Stomach smooth muscle (tissue), 2 donors: ENCODE results near the gene FGF14.

Experiments
- H3K27ac ChIP-seq: one replicate; pipeline ENCODE4 v1.7.0; 2013; ENCODE audit warnings: mild to moderate bottlenecking, low read length, inconsistent platforms
- H3K27me3 ChIP-seq, 2 donors: one replicate each; pipeline ENCODE4 v1.7.0; 2013; ENCODE audit warnings: low read length in 2 of 2; ENCODE audit not compliant: insufficient read depth in 2 of 2, control insufficient read depth in 1 of 2
- H3K36me3 ChIP-seq, 2 donors: one replicate each; pipeline ENCODE4 v1.7.0; 2013; ENCODE audit warnings: low read length in 2 of 2; ENCODE audit not compliant: control insufficient read depth in 2 of 2, insufficient read depth in 2 of 2
- H3K4me1 ChIP-seq: one replicate; pipeline ENCODE4 v1.7.0; 2013; ENCODE audit warnings: low read length; ENCODE audit not compliant: control insufficient read depth, insufficient read depth
- H3K4me3 ChIP-seq, 2 donors: one replicate each; pipeline ENCODE4 v1.7.0; 2013; ENCODE audit warnings: low read length in 2 of 2
- H3K9ac ChIP-seq, 2 donors: one replicate each; pipeline ENCODE4 v1.7.0; 2013; ENCODE audit warnings: low read length in 2 of 2, mild to moderate bottlenecking in 1 of 2
- H3K9me3 ChIP-seq, 2 donors: one replicate each; pipeline ENCODE4 v1.7.0; 2013; ENCODE audit warnings: low read length in 2 of 2; ENCODE audit not compliant: control insufficient read depth in 2 of 2
- donor health status: healthy.
- donor health status: Pancreatic carcinoma.

Gene FGF14

DNA sequence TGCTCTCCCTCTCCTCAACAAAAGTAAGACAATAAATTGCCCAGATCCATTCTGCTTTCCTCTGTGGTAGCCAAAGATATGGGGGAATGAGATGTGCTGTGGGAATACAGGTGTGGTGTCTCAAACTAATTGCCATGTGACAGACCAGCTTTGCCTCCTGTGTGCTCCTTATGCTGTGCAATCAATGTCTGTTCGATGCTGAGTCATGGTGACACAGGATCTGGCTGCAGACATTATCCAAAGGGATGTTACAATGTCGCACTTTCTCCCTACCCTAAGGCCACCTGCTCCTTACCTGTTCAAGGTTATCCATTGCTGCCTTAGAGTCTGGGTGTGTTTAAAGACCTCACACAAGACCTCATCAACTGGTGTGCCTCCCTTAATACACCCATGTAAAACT, 32.5 kb downstream of the FGF14 start:
- H3K9ac ChIP-seq, result no peak overlapping the region
- no peaks in the 10 kb centered on the region for H3K4me1 ChIP-seq
- H3K27me3 ChIP-seq, result no peaks in the 10 kb centered on the region
- no peaks in the 10 kb centered on the region for H3K9me3 ChIP-seq
- H3K27ac ChIP-seq, result no peak overlapping the region
- no peak overlapping the region for H3K4me3 ChIP-seq
- H3K36me3 ChIP-seq, result no peaks in the 10 kb centered on the region

DNA sequence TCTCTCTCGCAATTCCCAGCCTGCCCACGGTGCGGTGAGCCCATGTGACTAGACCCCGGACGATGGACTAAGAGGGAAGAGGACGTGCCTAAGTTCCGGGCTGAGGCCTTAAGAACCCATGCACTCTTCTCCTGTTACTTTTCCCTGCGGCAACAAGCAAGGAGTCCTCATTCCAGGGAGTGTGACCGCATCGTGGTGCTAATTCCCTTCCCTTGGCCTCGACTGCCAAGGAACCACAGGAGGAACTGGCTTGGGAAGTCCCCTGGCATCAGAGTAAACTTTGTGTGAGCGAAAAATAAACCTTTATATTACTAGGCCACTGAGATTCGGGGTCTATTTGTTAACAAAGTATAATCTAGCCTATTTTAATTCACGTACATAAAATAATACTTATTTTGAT, 34.0 kb downstream of the FGF14 start:
- Histone ChIP-seq H3K27ac (no peak overlapping the region), H3K27me3 (no peaks in the 10 kb centered on the region), H3K4me1 (no peaks in the 10 kb centered on the region), H3K9ac (no peak overlapping the region), H3K9me3 (no peaks in the 10 kb centered on the region), H3K4me3 (no peak overlapping the region), H3K36me3 (peaks cover 0 to 2% of the 10 kb centered on the region in 2 donors)

DNA sequence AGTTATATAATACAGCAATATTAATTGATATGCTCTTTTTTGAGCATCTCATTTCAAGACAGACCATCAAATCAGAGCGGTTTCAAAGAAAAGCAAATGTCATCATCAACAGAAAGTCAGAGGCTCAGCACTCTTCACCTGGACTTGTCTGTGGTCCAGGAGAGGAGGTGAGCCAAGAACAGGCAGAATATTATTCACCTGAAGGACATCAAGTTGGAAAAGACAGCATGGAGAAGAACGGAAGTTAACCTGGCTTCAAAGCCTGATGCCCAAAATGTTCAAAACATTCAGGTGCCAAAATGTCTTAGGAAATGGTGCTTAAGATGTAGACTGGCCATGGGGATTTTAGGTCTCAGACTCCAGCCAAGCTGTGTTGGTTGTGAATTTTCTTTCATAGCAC, 40.7 kb downstream of the FGF14 start:
- Histone ChIP-seq H3K36me3 (peaks cover 0 to 2% of the 10 kb centered on the region in 2 donors), H3K27me3 (no peaks in the 10 kb centered on the region), H3K9me3 (no peaks in the 10 kb centered on the region), H3K9ac (no peak overlapping the region), H3K4me1 (no peaks in the 10 kb centered on the region), H3K27ac (no peak overlapping the region), H3K4me3 (no peak overlapping the region)

DNA sequence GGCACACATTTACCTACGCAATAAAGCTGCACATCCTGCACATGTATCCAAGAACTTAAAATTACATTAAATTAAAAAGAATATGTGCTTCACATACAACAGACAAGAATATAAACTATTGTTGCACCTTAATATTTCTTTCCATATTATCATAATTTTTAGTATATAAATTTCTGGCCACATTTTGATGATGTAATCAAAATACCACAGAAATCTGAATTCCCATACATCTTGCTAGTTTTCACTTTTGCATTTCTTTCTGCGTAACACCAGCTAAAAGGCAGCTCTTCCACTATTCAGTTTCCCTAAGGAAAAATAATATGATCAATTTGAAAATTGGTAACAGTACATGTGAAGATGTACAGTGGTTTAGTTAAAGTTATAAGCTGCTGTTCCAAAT, 42.6 kb downstream of the FGF14 start:
- Histone ChIP-seq H3K4me3 (no peak overlapping the region), H3K27ac (no peak overlapping the region), H3K9me3 (no peaks in the 10 kb centered on the region), H3K36me3 (peaks cover 0 to 2% of the 10 kb centered on the region in 2 donors), H3K9ac (no peak overlapping the region), H3K27me3 (no peaks in the 10 kb centered on the region), H3K4me1 (no peaks in the 10 kb centered on the region)

DNA sequence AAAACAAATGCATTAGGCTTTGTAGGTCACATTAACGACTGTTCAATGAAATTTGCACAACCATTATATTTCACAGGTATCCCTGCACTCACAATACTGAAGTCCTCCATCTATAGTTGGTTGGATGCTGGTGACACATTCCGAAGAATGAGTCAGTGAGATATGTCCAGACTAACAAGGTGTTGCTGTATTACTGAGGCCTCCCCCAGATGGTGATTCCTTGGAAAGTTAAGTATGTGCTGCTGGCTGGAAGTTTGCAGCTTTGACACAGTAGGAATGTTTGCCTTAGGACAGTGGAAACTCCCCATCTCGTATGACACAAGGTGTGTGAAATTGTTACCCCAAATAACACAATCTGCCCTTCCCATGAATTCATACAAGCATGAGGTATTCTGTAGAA, 46.6 kb downstream of the FGF14 start:
- H3K4me3 ChIP-seq, result no peak overlapping the region

DNA sequence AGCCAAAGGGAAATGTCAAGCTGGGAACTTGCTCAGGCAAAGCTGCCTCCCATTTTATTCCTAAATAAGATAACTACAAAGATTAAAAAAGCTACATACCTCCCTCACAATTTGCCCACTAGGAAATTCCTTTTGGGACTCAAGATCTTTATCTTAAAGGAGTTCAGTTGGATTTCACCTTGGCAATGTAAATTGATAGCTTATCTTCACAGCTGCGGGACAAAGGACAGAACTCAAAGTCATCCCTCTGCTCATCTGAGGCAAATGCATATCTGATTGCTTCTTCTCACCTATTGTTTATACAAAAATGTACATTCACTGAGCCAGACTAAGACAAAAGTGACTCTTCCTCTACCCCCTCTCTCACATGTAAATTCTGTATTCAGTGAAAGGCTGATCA, 47.8 kb downstream of the FGF14 start:
- Histone ChIP-seq H3K9me3 (no peaks in the 10 kb centered on the region), H3K27ac (no peak overlapping the region), H3K27me3 (no peaks in the 10 kb centered on the region), H3K9ac (no peak overlapping the region), H3K36me3 (no peaks in the 10 kb centered on the region), H3K4me1 (no peaks in the 10 kb centered on the region), H3K4me3 (no peak overlapping the region)

More for the DNA sequence above, 46.6 kb downstream of the FGF14 start:
- H3K9ac ChIP-seq, result no peak overlapping the region
- no peak overlapping the region for H3K27ac ChIP-seq
- no peaks in the 10 kb centered on the region for H3K9me3 ChIP-seq
- no peaks in the 10 kb centered on the region for H3K36me3 ChIP-seq
- no peaks in the 10 kb centered on the region for H3K4me1 ChIP-seq
- H3K27me3 ChIP-seq, result no peaks in the 10 kb centered on the region

DNA sequence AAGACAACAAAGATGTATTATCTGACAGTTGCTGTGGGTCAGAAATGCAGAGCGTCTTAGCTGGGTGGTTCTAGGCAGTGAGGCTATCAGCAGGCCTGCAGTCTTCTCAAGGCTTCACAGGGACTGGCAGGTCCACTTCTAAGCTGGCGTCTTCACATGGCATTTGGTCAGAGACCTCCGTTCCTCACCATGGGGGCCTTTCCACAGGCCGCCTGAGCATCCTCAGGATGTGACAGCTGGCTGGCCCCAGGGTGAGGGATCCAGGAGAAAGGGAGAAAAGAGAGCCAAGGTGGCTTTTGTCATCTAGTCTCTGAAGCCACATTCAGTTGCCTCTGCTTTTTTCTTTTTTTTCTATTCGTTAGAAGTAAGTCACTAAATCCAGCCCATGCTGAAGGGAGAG, 50.3 kb downstream of the FGF14 start:
- H3K4me3 ChIP-seq, result no peak overlapping the region
- H3K27ac ChIP-seq, result no peak overlapping the region
- H3K9ac ChIP-seq, result no peak overlapping the region
- no peaks in the 10 kb centered on the region for H3K9me3 ChIP-seq
- no peaks in the 10 kb centered on the region for H3K4me1 ChIP-seq
- H3K27me3 ChIP-seq, result no peaks in the 10 kb centered on the region
- no peaks in the 10 kb centered on the region for H3K36me3 ChIP-seq

DNA sequence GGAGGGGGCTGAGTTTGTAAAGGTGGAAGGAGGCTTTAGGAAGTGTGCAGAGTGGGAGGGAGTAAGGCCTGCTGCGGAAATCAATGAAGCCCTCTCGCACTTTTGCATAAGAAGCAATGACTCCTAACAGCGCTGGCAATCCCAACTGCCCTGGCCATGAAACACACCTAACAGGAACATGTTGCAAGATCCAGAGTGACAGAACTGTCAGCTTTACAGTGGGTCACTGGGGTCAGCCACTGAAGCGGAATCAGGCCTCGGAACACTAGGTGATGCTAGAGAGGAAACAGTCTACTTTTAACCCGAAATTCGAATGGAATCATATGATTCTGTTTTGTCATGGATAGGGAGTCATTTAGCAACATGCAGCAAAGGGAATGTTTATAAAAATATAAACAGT, 54.4 kb downstream of the FGF14 start:
- Histone ChIP-seq H3K9me3 (no peaks in the 10 kb centered on the region), H3K36me3 (no peaks in the 10 kb centered on the region), H3K27ac (no peak overlapping the region), H3K4me3 (no peak overlapping the region), H3K9ac (no peak overlapping the region), H3K27me3 (no peaks in the 10 kb centered on the region), H3K4me1 (no peaks in the 10 kb centered on the region)

DNA sequence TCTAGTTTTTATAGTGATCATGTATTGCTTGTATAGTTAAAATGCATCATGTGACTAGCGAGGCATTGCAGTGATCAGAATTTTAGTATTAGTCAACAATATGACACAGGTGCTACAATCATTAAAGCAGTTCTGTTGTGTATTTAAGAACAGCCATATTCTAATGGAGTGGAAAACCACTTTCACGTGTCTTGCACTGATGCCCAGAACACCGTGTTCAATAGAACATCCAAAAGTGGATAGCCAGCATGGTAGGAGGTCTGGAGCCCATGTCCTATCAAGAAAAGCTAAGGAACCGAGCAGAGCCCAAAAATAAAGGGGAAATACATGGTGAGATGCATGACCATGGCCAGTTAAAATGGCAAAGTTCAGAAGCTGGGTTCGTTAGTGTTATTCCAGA, 55.1 kb downstream of the FGF14 start:
- Histone ChIP-seq H3K4me3 (no peak overlapping the region), H3K4me1 (no peaks in the 10 kb centered on the region), H3K9ac (no peak overlapping the region), H3K27ac (no peak overlapping the region), H3K9me3 (no peaks in the 10 kb centered on the region), H3K36me3 (no peaks in the 10 kb centered on the region), H3K27me3 (no peaks in the 10 kb centered on the region)

DNA sequence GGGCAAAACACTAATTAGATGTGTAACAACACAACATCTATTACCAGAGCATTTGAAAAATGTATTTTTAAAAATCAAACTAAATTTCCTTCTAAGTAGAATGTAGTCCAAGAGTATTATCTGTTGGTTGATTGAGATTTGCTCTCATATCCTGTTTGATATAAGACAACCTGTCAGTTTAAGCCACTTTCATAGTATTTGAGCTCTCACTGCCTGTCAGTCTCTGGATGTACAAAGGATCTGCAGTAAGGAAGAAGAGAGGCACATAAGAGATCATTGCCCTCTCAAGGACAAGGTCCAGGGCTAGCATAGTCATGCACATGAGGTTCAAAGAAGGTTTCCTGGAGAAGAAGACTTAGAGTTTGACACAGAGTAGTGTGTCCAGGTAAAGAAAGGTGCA, 57.4 kb downstream of the FGF14 start:
- Histone ChIP-seq H3K4me1 (no peaks in the 10 kb centered on the region), H3K9me3 (no peaks in the 10 kb centered on the region), H3K27me3 (no peaks in the 10 kb centered on the region), H3K27ac (no peak overlapping the region), H3K4me3 (no peak overlapping the region), H3K36me3 (no peaks in the 10 kb centered on the region), H3K9ac (no peak overlapping the region)

DNA sequence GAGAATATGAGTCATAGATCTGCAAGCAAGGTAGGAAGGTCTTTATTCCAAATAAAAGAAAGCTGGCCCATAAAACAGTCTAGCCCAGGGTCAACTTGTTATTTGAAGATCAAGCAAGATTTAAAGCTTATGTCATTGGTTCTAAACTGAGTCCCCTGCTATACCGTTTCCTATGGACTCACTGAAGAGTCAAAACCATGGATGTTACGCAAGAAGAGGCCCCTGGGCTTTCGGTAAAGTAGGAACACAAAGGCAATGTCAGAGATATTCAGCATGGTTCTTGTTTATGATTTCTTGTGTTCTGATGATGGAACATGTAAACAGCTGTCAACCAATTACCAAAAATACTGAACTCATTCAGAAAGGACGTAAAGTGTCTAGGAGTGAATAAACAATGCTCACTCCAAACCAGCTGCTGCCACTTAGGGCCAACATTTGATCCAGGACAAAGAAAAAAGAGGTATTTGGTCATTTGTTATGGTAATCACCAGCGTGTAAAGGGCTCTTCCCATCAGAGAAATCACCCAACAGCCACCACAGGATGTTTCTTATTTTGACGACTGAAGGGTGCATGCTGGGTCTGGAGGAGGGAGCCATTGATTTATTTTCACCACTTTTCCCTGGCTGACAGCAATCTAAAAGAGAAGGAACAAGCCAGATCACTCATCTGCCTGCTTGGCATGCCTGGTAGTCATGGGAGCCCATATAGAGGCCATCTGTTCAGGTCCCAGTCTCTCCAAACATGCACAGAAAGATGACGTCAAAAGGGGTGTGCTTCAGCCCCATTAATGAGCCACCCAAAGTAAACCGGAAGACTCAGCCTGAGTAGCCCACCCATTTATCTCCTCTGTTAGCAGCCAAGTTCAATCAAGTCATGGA, 68.3 kb downstream of the FGF14 start:
- Histone ChIP-seq H3K9me3 (no peaks in the 10 kb centered on the region), H3K27ac (no peak overlapping the region), H3K4me3 (no peak overlapping the region), H3K4me1 (no peaks in the 10 kb centered on the region), H3K27me3 (no peaks in the 10 kb centered on the region), H3K36me3 (no peaks in the 10 kb centered on the region), H3K9ac (no peak overlapping the region)
